ENCODE results near the gene FAM234B. TPM values are rescaled to one million over a fixed set of nuclear protein-coding genes. Genes with fewer than 3 reads are reported as not detected.

The FAM234B gene
- total and polyA plus RNA-seq, 2 of the 8 experiments (the other 6 are each of a cell fraction or from before 2014, with no cell fraction given): 12.5 to 29.1 TPM

DNA sequence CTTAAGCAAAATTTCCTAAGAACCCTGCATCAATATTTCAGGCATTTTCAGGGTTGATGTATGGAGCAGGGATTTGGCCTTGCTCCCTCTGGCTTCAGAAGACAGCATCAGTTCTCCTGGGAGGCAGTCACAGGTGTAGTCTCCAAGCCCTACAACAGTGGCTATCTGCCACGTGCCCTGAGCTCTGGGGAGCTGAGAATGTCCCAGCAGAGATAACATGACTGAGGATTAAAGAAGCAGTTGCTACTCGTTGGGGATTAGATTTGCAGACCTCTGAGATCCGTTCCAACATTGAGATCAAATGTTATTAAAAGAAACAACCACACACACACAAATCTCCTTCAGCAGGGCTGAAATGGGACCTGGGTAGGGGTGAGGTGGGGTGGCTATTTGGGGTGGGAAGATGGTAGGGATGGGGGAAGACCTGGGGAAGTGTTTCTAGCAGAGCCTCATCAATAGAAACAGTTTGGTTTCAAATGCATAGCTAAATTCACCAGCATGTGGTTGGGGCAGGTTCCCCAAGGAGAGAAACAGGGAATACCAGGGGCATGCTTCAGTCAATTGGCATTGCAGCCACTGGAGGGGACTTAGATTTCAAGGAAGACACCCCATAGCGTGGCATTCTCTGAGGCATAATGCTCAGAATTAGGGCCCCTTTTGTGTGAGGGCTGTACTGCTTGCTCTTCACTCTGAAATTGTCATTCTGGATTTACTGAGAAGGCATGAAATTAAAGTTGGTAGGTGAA, 15.2 kb upstream of the FAM234B start (continued):
- TF ChIP-seq, protein P1, sequence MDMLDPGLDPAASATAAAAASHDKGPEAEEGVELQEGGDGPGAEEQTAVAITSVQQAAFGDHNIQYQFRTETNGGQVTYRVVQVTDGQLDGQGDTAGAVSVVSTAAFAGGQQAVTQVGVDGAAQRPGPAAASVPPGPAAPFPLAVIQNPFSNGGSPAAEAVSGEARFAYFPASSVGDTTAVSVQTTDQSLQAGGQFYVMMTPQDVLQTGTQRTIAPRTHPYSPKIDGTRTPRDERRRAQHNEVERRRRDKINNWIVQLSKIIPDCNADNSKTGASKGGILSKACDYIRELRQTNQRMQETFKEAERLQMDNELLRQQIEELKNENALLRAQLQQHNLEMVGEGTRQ (IDR thresholded peaks at IDR 0.05; ENCODE audit: low read length): no peak
- TF ChIP-seq TAF7 (optimal IDR thresholded peaks at IDR 0.05; ENCODE audit: borderline replicate concordance, low read depth, low read length) (no peak), MAX (IDR thresholded peaks at IDR 0.05) (peak; percentile 57), TBP (IDR thresholded peaks at IDR 0.05; ENCODE audit: low read depth, low read length) (no peak), CREB1 (IDR thresholded peaks at IDR 0.05) (no peak), NRF1 (IDR thresholded peaks at IDR 0.05; ENCODE audit: low read depth, low read length) (no peak), ASH2L (IDR thresholded peaks at IDR 0.05; ENCODE audit: low read length) (peak; percentile 39), SIN3A (conservative IDR thresholded peaks at IDR 0.05 in 1 of 2, IDR thresholded peaks at IDR 0.05 in 1 of 2; ENCODE audit: low read depth in 1 of 2, low read length in 2 of 2) (no peak), FOSL1 (IDR thresholded peaks at IDR 0.05; ENCODE audit: insufficient read depth, low read depth, low read length) (no peak), RNF2 (IDR thresholded peaks at IDR 0.05; ENCODE audit: borderline replicate concordance, low read depth, low read length, missing control alignments, poor library complexity, severe bottlenecking) (no peak), BRCA1 (IDR thresholded peaks at IDR 0.05; ENCODE audit: low read depth, low read length) (no peak), E2F6 (IDR thresholded peaks at IDR 0.05) (peak; percentile 51; the same call in 1 of the 2 replicates), YY1 (IDR thresholded peaks at IDR 0.05; ENCODE audit: low read depth, low read length) (peak; percentile 53), EP300 (IDR thresholded peaks at IDR 0.05; ENCODE audit: borderline replicate concordance in 1 of 2, low read depth in 2 of 2, low read length in 2 of 2) (peak in 1 of 2 experiments; percentile 20; a peak in 1 of 3 replicates), CHD1 (IDR thresholded peaks at IDR 0.05; ENCODE audit: low read depth, low read length) (no peak), CTCF (IDR thresholded peaks at IDR 0.05; ENCODE audit: control extremely low read depth in 1 of 3, insufficient read depth in 1 of 3, low read depth in 1 of 3, low read length in 3 of 3) (peak in 1 of 3 experiments; percentile 22; a peak in 1 of 4 replicates), EZH2 (IDR thresholded peaks at IDR 0.05; ENCODE audit: low read depth, low read length, severe bottlenecking) (no peak), NANOG (IDR thresholded peaks at IDR 0.05; ENCODE audit: insufficient read depth, low read depth, low read length, poor library complexity, severe bottlenecking) (no peak)
